Measurements from ENCODE around the gene DKC1. TPM values are rescaled to one million over a fixed set of nuclear protein-coding genes. Genes with fewer than 3 reads are reported as not detected.
A peak's percentile ranks its signal among the peaks of the same experiment; 100 is the strongest.

Gene DKC1
- polyA plus RNA-seq (ENCODE audit: insufficient read length) = 35.7 TPM

GRCh38 chrX:154762537-154763296, at the start of gene DKC1:
Gene DKC1 (plus strand): TSS chrX:154762864. CDS start chrX:154762966, 102 bp downstream.
- peak; percentile 85 for DNase-seq (ENCODE audit: low read depth)

- no peak for DNase-seq (ENCODE audit: low read depth)
These were observed 47.7 kb upstream of the DKC1 start for GRCh38 chrX:154714925-154715324.

- no peak for DNase-seq (ENCODE audit: low read depth)
These were observed 46.8 kb upstream of the DKC1 start for GRCh38 chrX:154715825-154716224.

- DNase-seq (ENCODE audit: low read depth) = no peak
These were observed 44.8 kb upstream of the DKC1 start for GRCh38 chrX:154717824-154718223.

GRCh38 chrX:154718616-154719015, 44.0 kb upstream of the DKC1 start:
- DNase-seq (ENCODE audit: low read depth) = no peak

- no peak for DNase-seq (ENCODE audit: low read depth)
These were observed 43.5 kb upstream of the DKC1 start for GRCh38 chrX:154719132-154719675.

GRCh38 chrX:154720067-154720466, 42.6 kb upstream of the DKC1 start:
- DNase-seq (ENCODE audit: low read depth) = no peak

GRCh38 chrX:154721155-154721554, 41.5 kb upstream of the DKC1 start:
- DNase-seq (ENCODE audit: low read depth) = no peak

- no peak for DNase-seq (ENCODE audit: low read depth)
These were observed 37.5 kb upstream of the DKC1 start for GRCh38 chrX:154724993-154725756.

- DNase-seq (ENCODE audit: low read depth) = no peak
These were observed 35.2 kb upstream of the DKC1 start for GRCh38 chrX:154727418-154727817.

- DNase-seq (ENCODE audit: low read depth) = no peak
These were observed 34.8 kb upstream of the DKC1 start for GRCh38 chrX:154727871-154728270.

GRCh38 chrX:154728431-154729190, 34.1 kb upstream of the DKC1 start:
- no peak for DNase-seq (ENCODE audit: low read depth)

- DNase-seq (ENCODE audit: low read depth) = no peak
These were observed 33.2 kb upstream of the DKC1 start for GRCh38 chrX:154729439-154729838.

GRCh38 chrX:154730253-154730891, 32.3 kb upstream of the DKC1 start:
- DNase-seq (ENCODE audit: low read depth) = no peak

GRCh38 chrX:154731184-154731583, 31.5 kb upstream of the DKC1 start:
- DNase-seq (ENCODE audit: low read depth) = no peak

- no peak for DNase-seq (ENCODE audit: low read depth)
These were observed 30.8 kb upstream of the DKC1 start for GRCh38 chrX:154731881-154732280.

GRCh38 chrX:154732421-154733065, 30.1 kb upstream of the DKC1 start:
- no peak for DNase-seq (ENCODE audit: low read depth)

GRCh38 chrX:154733066-154733425, 29.6 kb upstream of the DKC1 start:
- DNase-seq (ENCODE audit: low read depth) = no peak

- no peak for DNase-seq (ENCODE audit: low read depth)
These were observed 28.4 kb upstream of the DKC1 start for GRCh38 chrX:154734061-154734781.

GRCh38 chrX:154735695-154736393, 26.8 kb upstream of the DKC1 start:
- no peak for DNase-seq (ENCODE audit: low read depth)

All from forelimb muscle (tissue), 1 donor.